T-helper 17 cell (primary cell): ENCODE data around the gene SMYD1. TPM values are rescaled to one million over a fixed set of nuclear protein-coding genes. Genes with fewer than 3 reads are reported as not detected.

Experiments
- ATAC-seq: fragments of 150-1000 bp; cut with Tn5 transposase; 2 replicates; pipeline ENCODE4 v1.10.0; 2021; ENCODE audit warnings: mild to moderate bottlenecking, moderate library complexity
- DNase-seq, 3 donors: peaks; one replicate each; pipeline versions ENCODE4 v3.0.0 to v3.0.0-alpha.2; 2020 to 2021
- H3K9me3 ChIP-seq: one replicate; pipeline ENCODE4 v1.7.0; 2013; ENCODE audit warnings: low read length, mild to moderate bottlenecking; ENCODE audit not compliant: control insufficient read depth, poor library complexity, severe bottlenecking
- H3K27ac Mint-ChIP-seq: one replicate; pipeline ENCODE4 v1.8.0; 2022; ENCODE audit warnings: mild to moderate bottlenecking, moderate library complexity, mixed read lengths
- H3K27me3 Mint-ChIP-seq: one replicate; pipeline ENCODE4 v1.8.0; 2022; ENCODE audit warnings: mixed read lengths
- H3K36me3 Mint-ChIP-seq: one replicate; pipeline ENCODE4 v1.8.0; 2022; ENCODE audit warnings: low read depth, mixed read lengths
- H3K4me1 Mint-ChIP-seq: one replicate; pipeline ENCODE4 v1.8.0; 2022; ENCODE audit warnings: mild to moderate bottlenecking, mixed read lengths
- H3K4me3 Mint-ChIP-seq: one replicate; pipeline ENCODE4 v1.8.0; 2022; ENCODE audit warnings: mild to moderate bottlenecking, moderate library complexity, mixed read lengths
- total RNA-seq, 4 donors: library from RNA in 2 of 4; stranded (reverse) in 2 of 4; gene quantifications; one replicate each; pipeline ENCODE4 v1.2.3 and lab custom pipeline; 2022 to 2026

Gene SMYD1
- total RNA-seq, 2 donors from 2014 or later, result not detected

DNA sequence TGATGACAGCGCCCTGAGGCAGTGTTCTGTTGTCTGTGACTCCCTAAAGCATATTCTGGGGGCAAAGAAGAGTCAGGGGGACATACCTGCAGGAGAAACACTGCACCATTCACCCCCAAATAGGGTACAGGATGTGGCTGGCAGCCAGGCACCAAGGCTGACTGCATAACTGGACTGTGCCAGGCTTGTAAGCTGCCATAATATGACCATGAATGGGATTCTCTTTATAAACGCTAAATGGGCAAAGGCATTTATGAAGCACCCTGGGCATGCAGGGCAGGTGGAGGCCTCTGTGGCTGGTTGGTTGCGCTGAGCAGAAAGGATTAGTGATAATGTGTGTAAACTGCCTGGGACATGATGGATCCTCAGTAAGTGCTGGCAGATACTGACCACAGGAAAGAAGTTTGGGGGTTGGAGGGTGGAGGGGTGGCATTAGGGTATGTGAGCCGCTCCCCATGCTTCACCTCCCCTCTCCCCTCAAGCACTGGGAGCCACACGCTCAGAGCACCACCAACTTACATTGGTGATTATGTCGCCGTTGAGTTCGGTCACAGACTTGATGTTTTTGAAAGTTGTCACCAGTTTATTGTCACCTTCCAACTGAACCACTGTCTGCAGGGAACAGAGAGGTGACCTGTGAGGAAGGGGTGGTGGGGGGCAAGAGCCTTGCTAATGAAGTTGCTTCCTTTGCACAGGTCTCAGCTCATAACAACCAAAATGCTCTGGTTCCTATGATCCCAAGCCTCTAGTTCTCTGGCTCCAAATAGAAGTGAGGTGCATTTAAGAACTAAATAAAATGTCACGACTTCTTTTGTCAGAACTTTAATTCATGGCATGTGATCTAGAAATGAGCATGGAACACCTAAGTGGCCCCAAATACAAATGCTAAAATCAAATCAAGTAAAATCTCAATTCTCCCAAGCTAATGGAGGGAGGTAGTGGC is 56.6 kb downstream of the SMYD1 start:
- Mint-ChIP-seq H3K4me3 (no peak overlapping the region), H3K27me3 (peaks cover 66% of the 10 kb centered on the region), H3K36me3 (peaks cover 3% of the 10 kb centered on the region), H3K27ac (no peak overlapping the region), H3K4me1 (peaks cover 2% of the 10 kb centered on the region)
- no peaks in the 10 kb centered on the region for H3K9me3 ChIP-seq
- ATAC-seq, result no peak
- DNase-seq, result no peak

DNA sequence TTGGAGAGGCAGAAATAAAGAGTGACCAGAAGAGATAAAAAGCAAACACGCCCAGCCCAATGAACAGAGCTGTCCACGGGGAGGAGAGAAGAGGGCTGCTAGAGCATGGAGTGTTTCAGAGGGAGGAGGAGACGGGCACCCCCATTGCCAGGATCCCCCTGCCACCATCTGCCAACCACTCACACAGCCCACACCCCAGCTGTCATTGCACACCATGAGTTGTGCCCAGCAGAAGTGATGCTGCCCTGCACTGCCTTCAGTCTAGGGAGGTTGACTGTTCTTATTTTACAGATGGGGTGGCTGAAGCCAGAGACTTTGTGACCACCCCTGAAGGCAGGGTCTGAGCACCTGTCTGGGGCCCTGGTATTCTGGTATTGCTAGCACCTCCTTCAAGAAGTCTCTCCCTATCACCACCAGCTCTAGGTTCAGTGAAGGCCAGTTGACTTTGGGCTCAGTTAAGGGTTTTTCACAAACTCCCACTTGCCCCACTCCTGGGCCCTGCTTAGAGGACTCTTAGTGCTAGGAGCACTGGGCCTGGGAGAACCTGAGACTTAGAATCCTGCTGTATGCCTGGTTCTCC is 57.8 kb downstream of the SMYD1 start:
- Mint-ChIP-seq H3K27ac (no peak overlapping the region), H3K36me3 (peaks cover 3% of the 10 kb centered on the region), H3K4me1 (peaks cover 2% of the 10 kb centered on the region), H3K4me3 (no peak overlapping the region), H3K27me3 (peaks cover 73% of the 10 kb centered on the region)
- no peaks in the 10 kb centered on the region for H3K9me3 ChIP-seq
- ATAC-seq, result no peak
- DNase-seq, result no peak

DNA sequence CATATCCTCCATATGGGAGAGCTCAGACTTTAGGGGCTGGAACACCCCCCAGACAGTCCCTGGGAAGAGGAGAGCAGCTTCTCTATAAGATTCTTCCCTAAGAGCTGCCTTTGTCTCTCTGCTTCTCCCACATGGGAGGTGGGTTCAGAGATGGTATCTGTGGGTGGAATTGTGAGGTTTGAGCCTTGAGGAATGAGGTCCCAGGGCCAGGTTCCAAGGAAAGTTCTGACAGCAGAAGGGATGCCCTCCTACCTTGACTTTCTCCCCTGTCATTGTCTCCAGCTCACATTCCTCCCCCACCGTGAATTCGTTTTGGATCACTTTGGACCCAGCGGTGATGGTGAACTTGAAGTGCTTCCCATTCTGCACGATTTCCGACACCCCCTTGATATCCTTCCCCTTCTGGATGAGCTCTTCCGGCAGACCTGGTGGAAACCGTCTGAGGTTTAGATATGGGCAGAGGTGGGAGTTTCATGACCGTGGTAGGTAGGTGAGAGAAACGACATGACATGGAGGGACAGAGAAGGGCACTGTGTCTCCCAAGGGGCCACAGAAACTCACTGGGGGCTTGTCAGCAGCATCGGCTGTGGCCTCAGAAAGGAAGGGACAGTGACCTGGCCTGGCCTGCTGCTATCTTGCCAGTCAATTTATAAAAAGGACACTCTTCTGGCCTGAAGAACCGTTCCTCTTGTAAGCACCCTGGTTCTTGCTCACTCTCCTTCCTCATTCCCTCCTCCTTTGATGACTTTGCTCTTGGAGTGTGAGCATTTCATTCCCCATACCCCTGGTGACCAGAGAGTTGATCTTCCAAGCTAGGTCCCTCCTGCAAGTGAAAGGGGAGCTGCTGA is 58.5 kb downstream of the SMYD1 start:
- Mint-ChIP-seq H3K36me3 (no peaks in the 10 kb centered on the region), H3K4me1 (peaks cover 2% of the 10 kb centered on the region), H3K4me3 (no peak overlapping the region), H3K27me3 (peaks cover 75% of the 10 kb centered on the region), H3K27ac (no peak overlapping the region)
- ATAC-seq, result no peak
- H3K9me3 ChIP-seq, result no peaks in the 10 kb centered on the region
- DNase-seq, result no peak

DNA sequence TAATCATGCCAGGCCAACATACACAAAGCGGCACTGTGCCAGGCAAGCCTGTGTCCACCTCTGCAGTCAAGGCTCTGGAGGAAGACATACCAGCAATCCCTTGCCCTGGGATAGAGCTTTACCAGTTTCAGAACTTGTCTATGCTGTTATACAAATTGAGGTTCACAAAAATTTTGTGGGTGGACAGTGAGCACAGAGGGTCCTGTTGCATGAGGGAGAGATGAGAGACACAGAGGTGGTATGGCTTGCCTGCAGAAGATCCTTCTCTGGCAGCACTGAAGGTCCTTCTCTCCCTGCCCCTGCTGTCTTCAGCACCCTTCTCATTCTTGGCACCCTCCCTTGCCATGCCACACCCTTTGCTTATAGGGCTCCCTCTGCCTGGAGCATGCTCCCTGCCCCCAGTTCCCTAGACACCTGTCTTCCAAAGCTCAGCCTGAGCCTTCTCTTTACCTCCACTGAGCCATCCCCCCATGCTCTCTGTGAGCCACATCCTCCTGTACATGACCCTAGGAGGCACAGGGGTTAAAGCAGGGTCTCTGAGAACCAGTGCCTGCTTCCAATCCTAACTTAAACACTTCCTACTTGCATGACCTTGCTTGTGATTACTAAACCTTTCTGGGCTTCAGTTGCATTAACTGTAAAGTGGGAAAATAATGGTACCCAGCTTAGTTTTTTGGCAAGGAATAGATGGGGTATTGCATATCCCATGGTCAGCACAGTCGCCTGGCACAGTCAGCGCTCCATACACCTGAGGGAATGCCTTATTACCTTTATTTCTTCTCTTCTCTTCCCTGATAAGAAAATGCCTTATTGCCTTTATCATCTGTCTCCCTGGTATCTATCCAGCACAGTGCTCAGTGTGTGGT is 59.4 kb downstream of the SMYD1 start:
- H3K27ac Mint-ChIP-seq, result no peak overlapping the region
- no peak for ATAC-seq
- no peaks in the 10 kb centered on the region for H3K9me3 ChIP-seq
- peaks cover 75% of the 10 kb centered on the region for H3K27me3 Mint-ChIP-seq
- no peaks in the 10 kb centered on the region for H3K36me3 Mint-ChIP-seq
- no peak for DNase-seq
- peaks cover 2% of the 10 kb centered on the region for H3K4me1 Mint-ChIP-seq
- no peak overlapping the region for H3K4me3 Mint-ChIP-seq

DNA sequence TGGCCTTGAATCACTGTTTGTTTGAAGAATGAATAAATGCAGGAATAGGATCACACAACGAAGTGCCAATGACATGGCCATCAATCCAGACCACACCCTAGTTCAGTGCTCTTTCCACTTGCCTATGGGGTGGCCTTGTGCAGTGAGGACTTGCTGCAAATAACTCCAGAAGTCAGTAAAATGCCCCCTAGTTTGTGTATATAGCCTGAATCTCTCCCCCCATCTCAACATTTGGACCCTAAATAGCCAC is 59.9 kb downstream of the SMYD1 start:
- no peak for DNase-seq
- Mint-ChIP-seq H3K27me3 (peaks cover 73% of the 10 kb centered on the region), H3K36me3 (no peaks in the 10 kb centered on the region), H3K4me3 (no peak overlapping the region), H3K27ac (no peak overlapping the region), H3K4me1 (peaks cover 1% of the 10 kb centered on the region)
- ATAC-seq, result no peak
- no peaks in the 10 kb centered on the region for H3K9me3 ChIP-seq

DNA sequence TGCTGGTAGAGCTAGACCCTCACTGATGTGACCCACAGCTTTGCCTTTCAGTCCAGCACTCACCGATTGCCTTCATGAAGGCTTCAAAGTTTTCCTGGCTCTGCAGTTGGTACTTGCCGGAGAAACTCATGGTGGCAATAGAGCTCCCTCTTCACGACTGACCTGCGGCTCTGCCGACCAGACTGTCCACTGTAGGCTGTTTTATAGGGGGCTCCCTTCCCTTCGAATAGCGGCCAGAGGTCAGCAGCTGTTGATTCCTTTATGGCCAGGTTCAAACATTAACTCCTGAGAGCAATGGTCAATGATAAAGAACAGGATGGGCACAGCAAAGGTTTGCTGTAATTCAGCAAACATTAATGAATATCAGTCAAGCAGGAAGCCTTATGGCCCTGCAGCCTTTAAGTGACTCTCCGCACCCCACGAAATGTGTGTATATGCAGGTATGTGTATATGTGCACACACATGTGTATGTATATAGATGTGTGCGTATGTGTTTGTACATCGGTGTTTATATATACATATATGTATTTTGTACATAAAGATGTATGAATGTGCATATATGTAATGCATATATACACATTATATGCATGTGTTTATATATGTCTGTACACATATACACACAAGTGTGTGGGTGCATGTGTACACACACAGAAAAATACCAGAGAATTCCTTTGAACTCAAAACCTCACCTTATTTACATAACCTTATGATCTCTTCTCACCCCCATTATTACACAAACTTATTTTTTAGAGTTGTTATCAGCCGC is 60.4 kb downstream of the SMYD1 start, which contains the start of gene FABP1:
Gene FABP1, minus strand, starts transcription at position 175 of the 766 bp plus-strand sequence. Its CDS starts 45 bp downstream, at position 130.
- no peak within 1 kb of the TSS for H3K4me3 Mint-ChIP-seq
- H3K27ac Mint-ChIP-seq, result no peak within 1 kb of the TSS
- no peaks in the 10 kb centered on the region for H3K36me3 Mint-ChIP-seq
- no peaks in the 10 kb centered on the region for H3K4me1 Mint-ChIP-seq
- H3K27me3 Mint-ChIP-seq, result peaks cover 71% of the 10 kb centered on the region
- no peaks in the 10 kb centered on the region for H3K9me3 ChIP-seq
- DNase-seq, result no peak
- ATAC-seq, result no peak

DNA sequence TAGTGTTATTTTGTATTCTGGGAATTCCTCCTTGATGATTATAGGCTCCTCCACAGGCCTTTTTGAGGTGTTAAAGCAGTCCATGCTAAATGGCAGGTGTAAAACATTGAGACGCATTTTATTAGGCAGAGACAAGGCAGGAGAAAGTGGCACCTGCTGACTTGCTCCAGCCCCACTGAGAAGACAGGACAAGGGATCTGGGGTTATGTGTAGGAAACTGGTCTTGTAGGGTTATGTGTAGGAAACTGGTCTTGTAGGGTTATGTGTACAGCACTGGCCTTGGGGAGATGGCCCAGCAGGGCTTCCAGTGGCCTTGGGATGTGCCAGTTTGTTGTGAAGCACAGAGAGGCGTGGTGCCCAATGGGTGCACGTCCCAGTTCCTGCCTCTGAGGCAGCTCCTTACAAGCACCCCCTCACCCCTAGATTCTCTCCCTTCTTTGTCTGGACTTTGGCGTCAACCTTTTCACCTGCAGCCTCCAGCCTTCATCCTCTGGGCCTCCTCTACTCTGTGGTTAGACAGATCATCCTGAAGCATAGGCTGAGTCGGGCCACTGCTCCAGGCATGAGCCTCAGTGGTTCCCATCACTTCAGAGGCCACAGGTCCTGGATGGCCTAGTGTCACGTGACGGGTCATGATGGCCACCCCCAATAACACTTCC is 61.2 kb downstream of the SMYD1 start:
- no peak for DNase-seq
- no peak overlapping the region for H3K4me3 Mint-ChIP-seq
- ATAC-seq, result no peak
- no peaks in the 10 kb centered on the region for H3K9me3 ChIP-seq
- H3K36me3 Mint-ChIP-seq, result no peaks in the 10 kb centered on the region
- H3K4me1 Mint-ChIP-seq, result no peaks in the 10 kb centered on the region
- no peak overlapping the region for H3K27ac Mint-ChIP-seq
- H3K27me3 Mint-ChIP-seq, result peaks cover 69% of the 10 kb centered on the region

DNA sequence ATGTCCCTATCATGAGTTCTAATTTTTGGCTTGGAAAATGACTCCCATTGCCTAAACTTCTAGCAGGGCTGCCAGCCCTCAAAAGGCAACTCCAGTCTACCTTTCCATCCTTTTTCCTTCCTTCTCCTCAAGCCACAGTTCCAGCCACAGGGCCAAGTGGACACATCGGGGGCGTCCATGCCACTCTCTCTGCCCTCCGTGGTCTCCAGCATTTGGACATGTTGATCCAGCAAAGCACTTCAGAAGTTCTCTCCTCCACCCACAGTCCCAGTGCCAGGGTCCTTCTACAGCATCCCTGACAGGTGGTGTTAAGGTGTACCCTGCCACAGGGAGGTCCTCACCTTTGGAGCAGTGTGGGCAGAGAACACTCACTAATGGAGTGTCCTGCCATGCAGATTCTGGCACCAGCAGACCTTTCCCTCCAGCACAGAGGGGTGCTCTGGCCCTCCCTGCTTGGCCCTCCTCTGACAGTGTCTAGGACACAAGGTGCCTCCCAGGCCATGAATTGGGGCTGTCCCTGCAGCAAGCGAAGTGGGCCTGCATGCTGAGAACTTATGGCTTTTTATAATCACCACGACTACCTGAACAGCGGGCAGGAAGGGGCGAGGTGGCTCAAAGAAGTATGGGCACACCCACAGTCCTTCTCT is 61.8 kb downstream of the SMYD1 start:
- Mint-ChIP-seq H3K27ac (no peak overlapping the region), H3K4me3 (no peak overlapping the region), H3K36me3 (peaks cover 2% of the 10 kb centered on the region), H3K4me1 (no peaks in the 10 kb centered on the region), H3K27me3 (peaks cover 71% of the 10 kb centered on the region)
- H3K9me3 ChIP-seq, result no peaks in the 10 kb centered on the region
- DNase-seq (no peak), ATAC-seq (no peak)

DNA sequence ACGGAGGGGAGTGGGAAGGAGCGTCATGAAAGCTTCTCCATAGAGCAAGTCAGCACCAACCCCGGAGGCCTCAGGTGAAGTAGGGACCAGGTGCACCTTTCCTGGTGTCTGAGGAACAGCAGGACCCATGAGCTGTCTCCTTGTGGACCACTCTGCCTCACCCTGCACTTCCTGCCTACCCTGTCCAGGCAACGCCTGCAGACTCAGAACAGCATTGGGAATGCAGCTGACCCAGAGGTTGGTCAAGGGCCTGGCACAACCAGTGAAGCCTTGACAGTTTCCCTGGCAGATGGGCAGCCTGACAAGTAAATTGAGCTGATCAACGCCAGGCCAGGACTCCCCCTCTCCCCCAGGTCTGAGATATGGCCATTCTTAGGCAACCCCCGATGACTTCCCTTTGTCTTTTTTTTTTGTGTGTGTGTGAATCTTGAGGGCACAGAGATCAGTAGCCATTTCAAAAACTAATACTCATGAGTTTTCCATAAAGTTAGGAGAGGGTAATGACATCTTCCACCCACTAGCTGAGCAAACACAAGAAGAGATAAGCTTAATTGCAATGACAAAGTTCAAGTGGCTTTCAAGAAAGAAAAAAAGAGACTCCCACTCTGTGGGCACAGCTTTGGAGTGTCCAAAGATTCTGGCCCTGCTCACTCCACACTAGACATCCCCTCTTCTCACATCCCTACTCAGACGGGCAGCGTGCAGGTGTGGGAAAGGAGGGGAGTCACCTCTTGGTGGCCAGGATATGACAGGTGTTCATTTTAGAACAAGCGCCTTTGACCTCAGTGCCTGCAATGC is 63.8 kb downstream of the SMYD1 start:
- DNase-seq (no peak), ATAC-seq (no peak)
- Mint-ChIP-seq H3K27ac (no peak overlapping the region), H3K4me1 (no peaks in the 10 kb centered on the region), H3K36me3 (peaks cover 2% of the 10 kb centered on the region), H3K27me3 (peaks cover 72% of the 10 kb centered on the region), H3K4me3 (no peak overlapping the region)
- no peaks in the 10 kb centered on the region for H3K9me3 ChIP-seq

DNA sequence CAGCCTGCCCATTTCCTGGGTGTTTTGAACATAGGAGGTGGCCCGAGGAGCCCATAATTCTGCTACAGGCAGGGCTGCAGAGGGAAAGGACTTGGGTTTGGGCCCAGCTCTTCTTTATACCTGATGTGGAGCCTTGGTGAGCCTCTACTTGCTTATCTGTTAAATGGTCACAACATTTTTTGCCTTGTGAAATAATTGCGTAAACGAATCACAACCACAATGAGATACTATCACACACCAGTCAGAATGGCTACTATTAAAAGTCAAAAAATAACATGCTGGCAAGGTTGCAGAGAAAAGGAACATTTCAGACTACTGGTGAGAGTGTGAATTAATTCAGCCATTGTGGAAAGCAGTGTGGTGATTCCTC is 64.4 kb downstream of the SMYD1 start:
- H3K27ac Mint-ChIP-seq, result no peak overlapping the region
- H3K4me1 Mint-ChIP-seq, result no peaks in the 10 kb centered on the region
- no peak for ATAC-seq
- peaks cover 2% of the 10 kb centered on the region for H3K36me3 Mint-ChIP-seq
- DNase-seq, result no peak
- no peak overlapping the region for H3K4me3 Mint-ChIP-seq
- H3K27me3 Mint-ChIP-seq, result peaks cover 72% of the 10 kb centered on the region
- no peaks in the 10 kb centered on the region for H3K9me3 ChIP-seq

DNA sequence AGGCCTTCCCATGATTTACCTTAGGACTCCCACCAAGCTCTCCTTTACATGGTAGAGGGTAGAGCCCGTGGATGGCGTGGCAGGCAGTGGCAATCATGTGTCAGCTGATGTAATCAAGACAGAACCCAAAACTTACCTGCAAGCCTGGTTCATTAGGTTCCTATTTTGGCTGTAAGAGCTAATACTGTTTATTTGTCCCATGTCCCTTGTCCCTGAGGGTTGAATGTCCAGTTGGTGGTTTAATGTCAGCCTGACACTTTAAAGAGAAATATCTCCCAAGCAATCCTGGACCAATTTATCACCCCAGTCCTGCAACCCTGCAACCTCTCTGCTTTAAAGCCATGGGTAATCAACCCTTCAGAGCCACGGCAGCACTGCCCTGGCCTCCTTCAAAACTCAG is 66.2 kb downstream of the SMYD1 start:
- H3K27ac Mint-ChIP-seq, result no peak overlapping the region
- ATAC-seq, result no peak
- H3K4me1 Mint-ChIP-seq, result no peaks in the 10 kb centered on the region
- no peak overlapping the region for H3K4me3 Mint-ChIP-seq
- H3K36me3 Mint-ChIP-seq, result peaks cover 2% of the 10 kb centered on the region
- no peaks in the 10 kb centered on the region for H3K9me3 ChIP-seq
- no peak for DNase-seq
- peaks cover 68% of the 10 kb centered on the region for H3K27me3 Mint-ChIP-seq
